Neural crest cell (in vitro differentiated cells): ENCODE data around the gene SLC22A16. TPM values are rescaled to one million over a fixed set of nuclear protein-coding genes. Genes with fewer than 3 reads are reported as not detected.

Experiments used
- DNase-seq: peaks from one replicate; pipeline ENCODE4 v3.0.0; 2021; ENCODE audit warnings: low read depth, mixed read lengths, low spot score
- H3K27ac Mint-ChIP-seq: one replicate; pipeline ENCODE4 v1.8.0; 2021; ENCODE audit warnings: mild to moderate bottlenecking, mixed read lengths; ENCODE audit not compliant: unreplicated experiment
- H3K27me3 Mint-ChIP-seq: 2 replicates; pipeline ENCODE4 v1.8.0; 2021; ENCODE audit warnings: low read depth, mild to moderate bottlenecking, mixed read lengths
- H3K36me3 Mint-ChIP-seq: 2 replicates; pipeline ENCODE4 v1.8.0; 2021; ENCODE audit warnings: low read depth, mild to moderate bottlenecking, mixed read lengths
- H3K4me1 Mint-ChIP-seq: 2 replicates; pipeline ENCODE4 v1.8.0; 2021; ENCODE audit warnings: mixed read lengths
- H3K4me3 Mint-ChIP-seq: one replicate; pipeline ENCODE4 v1.8.0; 2021; ENCODE audit warnings: mild to moderate bottlenecking, mixed read lengths
- H3K9me3 Mint-ChIP-seq: 2 replicates; pipeline ENCODE4 v1.8.0; 2021; ENCODE audit warnings: mixed read lengths
- total RNA-seq: library from RNA; stranded (reverse); gene quantifications from 2 replicates; pipeline ENCODE4 v1.2.1, GENCODE V29; 2021
- TF ChIP-seq, protein P1 (sequence below): fragments of 200-600 bp; sonication (generic); conservative IDR thresholded peaks from 2 replicates; pipeline ENCODE4 v1.5.0; 2021; ENCODE audit warnings: antibody characterized with exemption, mild to moderate bottlenecking

SLC22A16 gene
- total RNA-seq, 1 donor from 2014 or later = not detected

GRCh38 chr6:110493253-110493800, 16.9 kb upstream of the SLC22A16 start:
- Mint-ChIP-seq H3K9me3 (peaks cover 5% of the 10 kb centered on the region), H3K4me1 (no peaks in the 10 kb centered on the region), H3K4me3 (no peak overlapping the region), H3K27ac (no peak overlapping the region), H3K27me3 (peaks cover 2% of the 10 kb centered on the region), H3K36me3 (no peaks in the 10 kb centered on the region)
- TF ChIP-seq, protein P1, sequence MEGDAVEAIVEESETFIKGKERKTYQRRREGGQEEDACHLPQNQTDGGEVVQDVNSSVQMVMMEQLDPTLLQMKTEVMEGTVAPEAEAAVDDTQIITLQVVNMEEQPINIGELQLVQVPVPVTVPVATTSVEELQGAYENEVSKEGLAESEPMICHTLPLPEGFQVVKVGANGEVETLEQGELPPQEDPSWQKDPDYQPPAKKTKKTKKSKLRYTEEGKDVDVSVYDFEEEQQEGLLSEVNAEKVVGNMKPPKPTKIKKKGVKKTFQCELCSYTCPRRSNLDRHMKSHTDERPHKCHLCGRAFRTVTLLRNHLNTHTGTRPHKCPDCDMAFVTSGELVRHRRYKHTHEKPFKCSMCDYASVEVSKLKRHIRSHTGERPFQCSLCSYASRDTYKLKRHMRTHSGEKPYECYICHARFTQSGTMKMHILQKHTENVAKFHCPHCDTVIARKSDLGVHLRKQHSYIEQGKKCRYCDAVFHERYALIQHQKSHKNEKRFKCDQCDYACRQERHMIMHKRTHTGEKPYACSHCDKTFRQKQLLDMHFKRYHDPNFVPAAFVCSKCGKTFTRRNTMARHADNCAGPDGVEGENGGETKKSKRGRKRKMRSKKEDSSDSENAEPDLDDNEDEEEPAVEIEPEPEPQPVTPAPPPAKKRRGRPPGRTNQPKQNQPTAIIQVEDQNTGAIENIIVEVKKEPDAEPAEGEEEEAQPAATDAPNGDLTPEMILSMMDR = no peak
- DNase-seq = no peak

GRCh38 chr6:110492584-110492983, 16.2 kb upstream of the SLC22A16 start:
- peaks cover 2% of the 10 kb centered on the region for H3K27me3 Mint-ChIP-seq
- no peak overlapping the region for H3K27ac Mint-ChIP-seq
- H3K36me3 Mint-ChIP-seq = no peaks in the 10 kb centered on the region
- H3K4me3 Mint-ChIP-seq = no peak overlapping the region
- no peak for DNase-seq
- no peaks in the 10 kb centered on the region for H3K4me1 Mint-ChIP-seq
- TF ChIP-seq, protein P1 = no peak
- peaks cover 5% of the 10 kb centered on the region for H3K9me3 Mint-ChIP-seq

DNA sequence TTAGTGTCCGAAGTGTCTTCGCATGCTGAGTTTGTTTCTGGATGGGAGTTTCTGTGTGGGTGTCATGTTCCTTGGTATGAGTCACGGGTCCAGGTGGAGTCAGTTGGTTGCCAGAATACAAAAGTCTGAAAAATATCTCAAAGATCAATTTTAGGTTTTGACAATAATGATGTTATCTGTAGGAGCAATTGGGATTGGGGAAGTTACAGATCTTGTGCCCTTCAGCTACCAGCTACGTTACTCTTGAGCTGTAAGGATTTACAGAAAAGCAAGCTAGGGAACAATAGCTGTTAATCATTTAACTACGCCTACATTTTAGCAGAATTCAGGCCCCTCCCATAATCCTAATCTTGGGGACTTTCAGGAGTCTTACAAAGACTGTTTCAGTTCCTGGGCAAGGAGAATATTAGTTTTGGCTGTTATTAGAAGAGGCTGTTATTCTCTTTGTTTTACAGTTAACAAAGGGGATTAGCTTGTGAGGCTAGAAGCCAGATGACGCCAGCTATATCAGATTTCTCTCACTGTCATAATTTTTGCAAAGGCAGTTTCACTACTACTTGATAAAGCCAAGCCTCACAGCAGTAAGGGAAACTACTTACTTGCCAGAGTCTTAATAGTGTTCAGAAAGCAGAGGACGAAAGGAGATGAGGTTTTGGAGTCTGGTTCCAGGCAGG, 15.4 kb upstream of the SLC22A16 start:
- TF ChIP-seq, protein P1 = no peak
- DNase-seq = no peak
- Mint-ChIP-seq H3K27me3 (peaks cover 2% of the 10 kb centered on the region), H3K4me3 (no peak overlapping the region), H3K36me3 (no peaks in the 10 kb centered on the region), H3K27ac (no peak overlapping the region), H3K9me3 (peaks cover 2% of the 10 kb centered on the region), H3K4me1 (no peaks in the 10 kb centered on the region)

DNA sequence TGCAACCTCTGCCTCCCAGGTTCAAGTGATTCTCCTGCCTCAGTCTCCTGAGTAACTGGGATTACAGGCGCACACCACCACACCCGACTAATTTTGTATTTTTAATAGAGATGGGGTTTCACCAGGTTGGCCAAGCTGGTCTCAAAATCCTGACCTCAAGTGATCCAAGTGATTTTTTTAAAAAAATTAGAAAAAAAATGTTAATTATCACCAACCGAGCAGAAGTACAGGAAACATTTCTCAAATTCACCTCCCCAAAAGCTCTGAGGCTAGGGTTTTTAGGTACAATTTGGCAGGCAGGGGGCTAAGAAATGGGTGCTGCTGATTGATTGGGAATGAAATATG, 14.9 kb upstream of the SLC22A16 start:
- Mint-ChIP-seq H3K27me3 (peaks cover 2% of the 10 kb centered on the region), H3K27ac (no peak overlapping the region), H3K4me1 (no peaks in the 10 kb centered on the region), H3K4me3 (no peak overlapping the region), H3K36me3 (no peaks in the 10 kb centered on the region), H3K9me3 (peaks cover 2% of the 10 kb centered on the region)
- TF ChIP-seq, protein P1 = no peak
- DNase-seq = no peak

DNA sequence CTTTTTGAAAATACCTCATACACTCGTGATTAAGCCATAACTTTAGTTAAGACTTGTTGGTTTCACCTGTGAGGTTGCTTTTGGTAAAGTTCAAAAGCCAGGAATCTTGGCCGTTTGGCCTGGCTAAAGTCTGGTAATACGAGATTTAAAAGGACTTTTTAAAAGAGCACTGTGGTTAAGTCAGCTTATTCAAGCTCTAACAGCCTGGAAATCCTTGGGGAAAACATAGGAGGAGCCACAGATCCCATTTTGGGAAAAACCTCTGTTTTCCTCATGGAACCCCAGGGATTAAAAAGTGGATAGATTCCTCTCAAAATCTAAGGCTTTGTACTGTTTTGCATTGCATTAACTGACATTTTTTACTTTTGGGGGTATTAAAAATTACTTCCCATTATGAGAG, 13.7 kb upstream of the SLC22A16 start:
- H3K27ac Mint-ChIP-seq = no peak overlapping the region
- DNase-seq = no peak
- no peaks in the 10 kb centered on the region for H3K4me1 Mint-ChIP-seq
- TF ChIP-seq, protein P1 = no peak
- peaks cover 2% of the 10 kb centered on the region for H3K9me3 Mint-ChIP-seq
- H3K36me3 Mint-ChIP-seq = no peaks in the 10 kb centered on the region
- H3K4me3 Mint-ChIP-seq = no peak overlapping the region
- H3K27me3 Mint-ChIP-seq = peaks cover 2% of the 10 kb centered on the region
